WTC11 (cell line): ENCODE data around the gene PAQR9.

ENCODE experiments used
- ARID4B ChIP-seq: sonication (generic); formaldehyde crosslinking; IDR thresholded peaks from 2 replicates; pipeline ENCODE4 v1.8.0; 2023; ENCODE audit warnings: missing genetic modification reagents, mild to moderate bottlenecking, borderline replicate concordance
- CREB1 ChIP-seq: sonication (generic); formaldehyde crosslinking; IDR thresholded peaks from 2 replicates; pipeline ENCODE4 v1.8.0; 2023; ENCODE audit warnings: mild to moderate bottlenecking, missing genetic modification reagents
- CREM ChIP-seq: sonication (generic); formaldehyde crosslinking; IDR thresholded peaks from 2 replicates; pipeline ENCODE4 v1.8.1; 2022; ENCODE audit warnings: mild to moderate bottlenecking, missing genetic modification reagents, moderate library complexity
- CTCF ChIP-seq: fragments of 200-600 bp; IDR thresholded peaks from 2 replicates; pipeline ENCODE4 v1.8.0; 2022; ENCODE audit warnings: antibody characterized with exemption
- E2F4 ChIP-seq: sonication (generic); formaldehyde crosslinking; IDR thresholded peaks from 2 replicates; pipeline ENCODE4 v1.8.1; 2022; ENCODE audit warnings: low read depth, mild to moderate bottlenecking, moderate library complexity, missing genetic modification reagents, borderline replicate concordance
- GABPB1 ChIP-seq: sonication (generic); formaldehyde crosslinking; IDR thresholded peaks from 2 replicates; pipeline ENCODE4 v1.8.1; 2023; ENCODE audit warnings: mild to moderate bottlenecking, missing genetic modification reagents
- NR1H2 ChIP-seq: sonication (generic); formaldehyde crosslinking; IDR thresholded peaks from 2 replicates; pipeline ENCODE4 v1.9.0; 2021; ENCODE audit warnings: mild to moderate bottlenecking, moderate library complexity, missing genetic modification reagents
- PRDM15 ChIP-seq: sonication (generic); formaldehyde crosslinking; IDR thresholded peaks from 2 replicates; pipeline ENCODE4 v1.8.0; 2022; ENCODE audit warnings: missing genetic modification reagents
- RELA ChIP-seq: sonication (generic); formaldehyde crosslinking; IDR thresholded peaks from 2 replicates; pipeline ENCODE4 v1.8.1; 2022; ENCODE audit warnings: missing genetic modification reagents, mild to moderate bottlenecking, borderline replicate concordance
- SMAD3 ChIP-seq: sonication (generic); formaldehyde crosslinking; IDR thresholded peaks from 2 replicates; pipeline ENCODE4 v1.8.0; 2022; ENCODE audit warnings: missing genetic modification reagents, mild to moderate bottlenecking, borderline replicate concordance
- SMAD4 ChIP-seq: sonication (generic); formaldehyde crosslinking; IDR thresholded peaks from 2 replicates; pipeline ENCODE4 v1.8.0; 2022; ENCODE audit warnings: mild to moderate bottlenecking, missing genetic modification reagents
- TCF7 ChIP-seq: sonication (generic); formaldehyde crosslinking; IDR thresholded peaks from 2 replicates; pipeline ENCODE4 v1.8.0; 2022; ENCODE audit warnings: mild to moderate bottlenecking, low read depth, missing genetic modification reagents, moderate library complexity
- ZNF423 ChIP-seq: fragments of 250-450 bp; sonication (Bioruptor Pico); IDR thresholded peaks from 2 replicates; pipeline ENCODE4 v2.1.2; 2022; ENCODE audit warnings: mild to moderate bottlenecking, moderate library complexity
- ZNF671 ChIP-seq: fragments of 250-450 bp; sonication (Bioruptor Pico); IDR thresholded peaks from 2 replicates; pipeline ENCODE4 v1.8.0; 2021; ENCODE audit warnings: mild to moderate bottlenecking

- TF ChIP-seq CTCF: no peak
- TF ChIP-seq NR1H2 (CRISPR knock-in tag): no peak
- no peak for TF ChIP-seq ZNF423 (CRISPR knock-in tag)
- no peak for TF ChIP-seq PRDM15 (CRISPR knock-in tag)
- no peak for TF ChIP-seq SMAD4 (CRISPR knock-in tag)
- TF ChIP-seq CREB1 (CRISPR knock-in tag): no peak
- TF ChIP-seq RELA (CRISPR knock-in tag): no peak
- no peak for TF ChIP-seq ZNF671 (CRISPR knock-in tag)
- TF ChIP-seq TCF7: no peak
- no peak for TF ChIP-seq CREM (CRISPR knock-in tag)
- TF ChIP-seq ARID4B (CRISPR knock-in tag): no peak
- TF ChIP-seq SMAD3 (CRISPR knock-in tag): no peak
- no peak for TF ChIP-seq GABPB1 (CRISPR knock-in tag)
- no peak for TF ChIP-seq E2F4 (CRISPR knock-in tag)
These were observed 8.7 kb upstream of the PAQR9 start for GRCh38 chr3:142972092-142972753.
